Glutamatergic neuron (in vitro differentiated cells): ENCODE results near the gene C1orf216. TPM values are rescaled to one million over a fixed set of nuclear protein-coding genes. Genes with fewer than 3 reads are reported as not detected.

Experiments
- DNase-seq: peaks from one replicate; pipeline ENCODE4 v3.0.0; 2022
- H3K27ac Mint-ChIP-seq: one replicate; pipeline ENCODE4 v1.8.0; 2020; ENCODE audit warnings: mild to moderate bottlenecking, mixed read lengths, inconsistent platforms; ENCODE audit not compliant: unreplicated experiment
- H3K27me3 Mint-ChIP-seq: one replicate; pipeline ENCODE4 v1.8.0; 2020; ENCODE audit warnings: mild to moderate bottlenecking, moderate library complexity, mixed read lengths, inconsistent platforms; ENCODE audit not compliant: unreplicated experiment
- H3K36me3 Mint-ChIP-seq: one replicate; pipeline ENCODE4 v1.8.0; 2020; ENCODE audit warnings: mild to moderate bottlenecking, mixed read lengths, inconsistent platforms; ENCODE audit not compliant: unreplicated experiment
- H3K4me1 Mint-ChIP-seq: one replicate; pipeline ENCODE4 v1.8.0; 2020; ENCODE audit warnings: mild to moderate bottlenecking, low read depth, mixed read lengths, inconsistent platforms; ENCODE audit not compliant: unreplicated experiment
- H3K4me3 Mint-ChIP-seq: one replicate; pipeline ENCODE4 v1.8.0; 2020; ENCODE audit warnings: mild to moderate bottlenecking, mixed read lengths, inconsistent platforms; ENCODE audit not compliant: unreplicated experiment
- H3K9me3 Mint-ChIP-seq: one replicate; pipeline ENCODE4 v1.8.0; 2020; ENCODE audit warnings: mild to moderate bottlenecking, moderate library complexity, mixed read lengths, inconsistent platforms; ENCODE audit not compliant: unreplicated experiment
- long read RNA-seq: library from polyadenylated mRNA; unstranded; transcript quantifications from one replicate; pipeline ENCODE4 v2.0.0, GENCODE V29; 2020; ENCODE audit not compliant: unreplicated experiment
- total RNA-seq: library from RNA; stranded (reverse); fragmentation: NEBNext Ultra II Directional; extraction: Animal tissue kit (Norgen Biotek cat#: 25700); gene quantifications from one replicate; pipeline ENCODE4 v1.2.1, GENCODE V29; 2021; ENCODE audit not compliant: unreplicated experiment
- TF ChIP-seq, protein P1 (sequence below): fragments of 200-600 bp; sonication (generic); IDR thresholded peaks from one replicate; pipeline ENCODE4 v1.5.0; 2021; ENCODE audit not compliant: partially characterized antibody, unreplicated experiment

Gene C1orf216, protein sequence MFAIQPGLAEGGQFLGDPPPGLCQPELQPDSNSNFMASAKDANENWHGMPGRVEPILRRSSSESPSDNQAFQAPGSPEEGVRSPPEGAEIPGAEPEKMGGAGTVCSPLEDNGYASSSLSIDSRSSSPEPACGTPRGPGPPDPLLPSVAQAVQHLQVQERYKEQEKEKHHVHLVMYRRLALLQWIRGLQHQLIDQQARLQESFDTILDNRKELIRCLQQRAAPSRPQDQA
- total RNA-seq = 21.6 TPM
- long read RNA-seq, transcript C1orf216-201 (2 exons, 3,218 nt) = major isoform, 17 of 18 reads
- long read RNA-seq, partial matches to known transcripts = 0 of 18 reads
- long read RNA-seq, other reads (novel, unspliced or antisense) = 1 of 18 reads

DNA sequence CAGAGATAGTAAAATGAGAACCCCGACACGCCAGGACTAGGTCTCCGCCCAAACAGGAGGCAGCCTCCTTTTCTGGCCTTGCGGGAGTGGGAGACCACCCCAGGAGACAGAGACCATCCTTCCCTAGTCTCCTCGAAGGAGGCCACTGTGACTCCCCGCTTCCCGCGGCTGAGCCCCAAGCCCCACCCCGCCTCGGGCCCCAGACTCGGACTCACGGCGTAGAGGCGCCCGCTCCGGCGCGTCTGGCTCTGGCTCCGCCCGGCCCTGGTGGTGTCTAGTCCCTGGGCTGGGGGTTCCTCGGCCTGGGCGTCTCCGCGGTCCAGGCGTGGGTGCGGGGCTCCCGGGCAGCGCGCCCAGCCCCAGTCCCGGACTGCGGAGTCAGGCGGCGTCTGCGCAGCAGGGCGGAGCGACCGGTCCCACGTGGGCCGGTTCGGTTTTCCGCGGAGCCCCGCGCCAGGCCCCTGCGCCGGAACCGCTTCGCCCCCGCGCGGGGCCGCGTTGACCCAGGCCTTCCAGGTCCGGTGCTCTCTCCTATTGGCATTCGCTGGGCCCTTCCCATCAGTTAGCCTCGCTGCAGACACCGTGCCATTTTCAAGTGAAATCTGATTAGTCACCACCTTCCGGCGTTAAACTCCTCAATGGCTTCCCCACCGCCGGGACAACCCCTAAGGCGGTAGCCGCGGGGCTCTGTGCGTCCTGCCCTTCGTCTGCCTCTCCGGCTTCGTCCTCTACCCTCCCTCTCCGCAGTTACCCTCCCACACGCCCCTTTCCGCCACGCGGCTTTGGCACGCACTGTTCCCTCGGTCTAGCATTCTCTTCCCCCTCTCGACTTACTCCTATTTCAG, at the start of gene C1orf216:
Gene C1orf216, minus strand, starts transcription at position 393 of the 845 bp plus-strand sequence. CDS start 2,563 bp downstream, outside the sequence.
- Mint-ChIP-seq H3K36me3 (no peaks in the 10 kb centered on the region), H3K9me3 (peaks cover 9% of the 10 kb centered on the region), H3K27ac (peak within 1 kb of the TSS; percentile 89), H3K4me1 (peaks cover 23% of the 10 kb centered on the region), H3K27me3 (peaks cover 5% of the 10 kb centered on the region), H3K4me3 (peak within 1 kb of the TSS; percentile 98)
- DNase-seq = peak; percentile 67
- TF ChIP-seq, protein P1, sequence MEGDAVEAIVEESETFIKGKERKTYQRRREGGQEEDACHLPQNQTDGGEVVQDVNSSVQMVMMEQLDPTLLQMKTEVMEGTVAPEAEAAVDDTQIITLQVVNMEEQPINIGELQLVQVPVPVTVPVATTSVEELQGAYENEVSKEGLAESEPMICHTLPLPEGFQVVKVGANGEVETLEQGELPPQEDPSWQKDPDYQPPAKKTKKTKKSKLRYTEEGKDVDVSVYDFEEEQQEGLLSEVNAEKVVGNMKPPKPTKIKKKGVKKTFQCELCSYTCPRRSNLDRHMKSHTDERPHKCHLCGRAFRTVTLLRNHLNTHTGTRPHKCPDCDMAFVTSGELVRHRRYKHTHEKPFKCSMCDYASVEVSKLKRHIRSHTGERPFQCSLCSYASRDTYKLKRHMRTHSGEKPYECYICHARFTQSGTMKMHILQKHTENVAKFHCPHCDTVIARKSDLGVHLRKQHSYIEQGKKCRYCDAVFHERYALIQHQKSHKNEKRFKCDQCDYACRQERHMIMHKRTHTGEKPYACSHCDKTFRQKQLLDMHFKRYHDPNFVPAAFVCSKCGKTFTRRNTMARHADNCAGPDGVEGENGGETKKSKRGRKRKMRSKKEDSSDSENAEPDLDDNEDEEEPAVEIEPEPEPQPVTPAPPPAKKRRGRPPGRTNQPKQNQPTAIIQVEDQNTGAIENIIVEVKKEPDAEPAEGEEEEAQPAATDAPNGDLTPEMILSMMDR = no peak

DNA sequence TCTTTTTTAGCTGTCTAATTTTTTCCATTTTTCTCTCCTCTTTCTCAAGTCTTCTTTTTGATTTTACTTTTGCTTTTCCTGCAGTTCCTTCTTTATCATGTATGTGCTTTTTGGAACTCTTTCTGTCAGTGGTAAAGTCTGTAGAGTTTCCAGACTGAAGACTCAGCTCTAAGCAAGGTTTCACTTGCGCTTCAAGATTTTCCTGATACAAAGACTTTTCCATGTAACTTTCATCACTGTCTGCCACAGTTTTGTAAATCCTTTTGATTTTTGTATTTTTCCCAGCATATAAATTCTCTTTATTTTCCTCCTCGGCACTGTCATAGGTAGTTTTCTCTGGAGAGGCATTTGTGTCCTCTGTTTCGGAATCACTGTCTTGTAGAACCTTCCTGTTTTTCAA, 45.6 kb upstream of the C1orf216 start:
- H3K4me1 Mint-ChIP-seq = peaks cover 3% of the 10 kb centered on the region
- H3K27me3 Mint-ChIP-seq = no peaks in the 10 kb centered on the region
- no peak for DNase-seq
- no peak overlapping the region for H3K27ac Mint-ChIP-seq
- H3K9me3 Mint-ChIP-seq = no peaks in the 10 kb centered on the region
- TF ChIP-seq, protein P1 = no peak
- no peak overlapping the region for H3K4me3 Mint-ChIP-seq
- H3K36me3 Mint-ChIP-seq = no peaks in the 10 kb centered on the region

DNA sequence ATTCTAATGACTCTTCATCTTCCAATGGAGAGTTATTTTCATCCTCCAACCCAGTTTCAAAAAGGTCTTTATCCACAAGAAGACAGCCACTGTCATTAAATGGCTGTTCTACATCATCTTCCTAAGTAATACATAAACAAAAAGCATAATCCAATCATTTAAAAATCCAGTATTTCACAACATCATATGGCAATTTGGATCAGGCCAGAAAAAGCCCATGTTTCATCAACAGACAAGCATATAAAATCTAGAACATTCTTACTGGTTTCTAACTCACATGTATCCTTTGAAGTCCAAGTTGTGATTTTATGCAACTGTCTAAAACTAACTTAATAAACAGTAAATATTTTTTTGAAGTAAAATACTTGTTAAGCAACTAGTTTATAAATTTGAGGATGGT, 44.5 kb upstream of the C1orf216 start:
- TF ChIP-seq, protein P1 = no peak
- Mint-ChIP-seq H3K9me3 (no peaks in the 10 kb centered on the region), H3K27me3 (no peaks in the 10 kb centered on the region), H3K4me1 (no peaks in the 10 kb centered on the region), H3K4me3 (no peak overlapping the region), H3K36me3 (no peaks in the 10 kb centered on the region), H3K27ac (no peak overlapping the region)
- no peak for DNase-seq

DNA sequence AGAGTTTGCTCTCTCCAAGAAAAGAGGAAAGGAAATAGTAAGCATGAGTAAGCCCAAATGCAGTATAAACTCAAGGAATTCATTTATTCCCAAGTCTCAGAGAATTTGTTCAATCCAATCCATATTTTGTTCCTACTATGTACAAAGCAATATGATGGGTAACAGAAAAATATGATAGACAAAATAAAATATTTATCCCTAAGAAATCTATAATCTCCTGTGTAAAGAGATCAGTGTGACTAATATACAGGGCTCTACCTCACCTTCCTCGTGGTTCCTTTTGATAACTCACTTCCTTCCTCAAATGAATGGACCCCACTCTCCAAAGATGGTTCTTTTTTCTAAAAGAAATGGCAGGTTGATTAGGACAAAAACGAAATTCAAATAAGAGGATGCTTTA, 43.5 kb upstream of the C1orf216 start:
- Mint-ChIP-seq H3K4me1 (no peaks in the 10 kb centered on the region), H3K27me3 (peaks cover 2% of the 10 kb centered on the region), H3K27ac (no peak overlapping the region), H3K4me3 (no peak overlapping the region), H3K36me3 (no peaks in the 10 kb centered on the region), H3K9me3 (no peaks in the 10 kb centered on the region)
- no peak for DNase-seq
- TF ChIP-seq, protein P1 = no peak
